Thoracic aorta (tissue), 2 donors: ENCODE measurements around the gene WDR27. TPM values are rescaled to one million over a fixed set of nuclear protein-coding genes. Genes with fewer than 3 reads are reported as not detected.
A peak's percentile ranks its signal among the peaks of the same experiment; 100 is the strongest.

ENCODE experiments used
- ATAC-seq: fragments of 150-250 bp; one replicate; pipeline ENCODE4 v1.8.0; 2017; ENCODE audit warnings: low read depth; ENCODE audit not compliant: insufficient number of reproducible peaks, low FRiP score
- DNase-seq: peaks from one replicate; pipeline ENCODE4 v3.0.0-alpha.2; 2020; ENCODE audit warnings: low spot score
- H3K27ac ChIP-seq, 2 donors: fragments of 200-600 bp; sonication (generic); 1 replicate in 1 of 2; 2 replicates in 1 of 2; pipeline ENCODE4 v1.5.1; 2016; ENCODE audit warnings: mild to moderate bottlenecking in 2 of 2, moderate library complexity in 2 of 2
- H3K27me3 ChIP-seq: fragments of 200-600 bp; sonication (generic); replicated peaks from 2 replicates; pipeline ENCODE4 v1.6.0; 2016; ENCODE audit warnings: mild to moderate bottlenecking; ENCODE audit not compliant: insufficient read depth
- H3K36me3 ChIP-seq: fragments of 200-600 bp; sonication (generic); one replicate; pipeline ENCODE4 v1.5.1; 2016
- H3K4me1 ChIP-seq, 2 donors: fragments of 200-600 bp; sonication (generic); 1 replicate in 1 of 2; 2 replicates in 1 of 2; pipeline versions ENCODE4 v1.5.1 to v1.6.0; 2016; ENCODE audit warnings: low read depth in 2 of 2, mild to moderate bottlenecking in 1 of 2; ENCODE audit not compliant: control insufficient read depth in 1 of 2
- H3K4me3 ChIP-seq: fragments of 200-600 bp; sonication (generic); 2 replicates; pipeline ENCODE4 v1.5.1; 2016; ENCODE audit warnings: mild to moderate bottlenecking
- H3K9me3 ChIP-seq: fragments of 200-600 bp; sonication (generic); 2 replicates; pipeline ENCODE4 v1.5.1; 2016
- total RNA-seq, 2 donors: library from RNA; depleted of rRNA; stranded (reverse); fragments of >200 nt; gene quantifications; one replicate each; pipeline versions ENCODE4 v1.1.0 to v1.2.3, GENCODE V29; 2016
- TF ChIP-seq, protein P1 (sequence below): fragments of 200-600 bp; sonication (generic); IDR thresholded peaks from one replicate; pipeline ENCODE4 v1.5.1; 2019; ENCODE audit warnings: antibody characterized with exemption

The WDR27 gene
- total RNA-seq, 2 donors from 2014 or later: 22.5 to 48.2 TPM

- no peak for DNase-seq
- TF ChIP-seq, protein P1, sequence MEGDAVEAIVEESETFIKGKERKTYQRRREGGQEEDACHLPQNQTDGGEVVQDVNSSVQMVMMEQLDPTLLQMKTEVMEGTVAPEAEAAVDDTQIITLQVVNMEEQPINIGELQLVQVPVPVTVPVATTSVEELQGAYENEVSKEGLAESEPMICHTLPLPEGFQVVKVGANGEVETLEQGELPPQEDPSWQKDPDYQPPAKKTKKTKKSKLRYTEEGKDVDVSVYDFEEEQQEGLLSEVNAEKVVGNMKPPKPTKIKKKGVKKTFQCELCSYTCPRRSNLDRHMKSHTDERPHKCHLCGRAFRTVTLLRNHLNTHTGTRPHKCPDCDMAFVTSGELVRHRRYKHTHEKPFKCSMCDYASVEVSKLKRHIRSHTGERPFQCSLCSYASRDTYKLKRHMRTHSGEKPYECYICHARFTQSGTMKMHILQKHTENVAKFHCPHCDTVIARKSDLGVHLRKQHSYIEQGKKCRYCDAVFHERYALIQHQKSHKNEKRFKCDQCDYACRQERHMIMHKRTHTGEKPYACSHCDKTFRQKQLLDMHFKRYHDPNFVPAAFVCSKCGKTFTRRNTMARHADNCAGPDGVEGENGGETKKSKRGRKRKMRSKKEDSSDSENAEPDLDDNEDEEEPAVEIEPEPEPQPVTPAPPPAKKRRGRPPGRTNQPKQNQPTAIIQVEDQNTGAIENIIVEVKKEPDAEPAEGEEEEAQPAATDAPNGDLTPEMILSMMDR: no peak
- H3K9me3 ChIP-seq: no peaks in the 10 kb centered on the region
- H3K4me1 ChIP-seq: peaks cover 0 to 7% of the 10 kb centered on the region in 2 donors
- H3K27me3 ChIP-seq: no peaks in the 10 kb centered on the region
- peak; percentile 45 for ATAC-seq
- H3K4me3 ChIP-seq: peak overlapping the region; percentile 64
- no peaks in the 10 kb centered on the region for H3K36me3 ChIP-seq
- peak overlapping the region in 1 of 2 donors; percentile 80 for H3K27ac ChIP-seq
Measured at GRCh38 chr6:169424821-169425240, 277.0 kb downstream of the WDR27 start.

DNA sequence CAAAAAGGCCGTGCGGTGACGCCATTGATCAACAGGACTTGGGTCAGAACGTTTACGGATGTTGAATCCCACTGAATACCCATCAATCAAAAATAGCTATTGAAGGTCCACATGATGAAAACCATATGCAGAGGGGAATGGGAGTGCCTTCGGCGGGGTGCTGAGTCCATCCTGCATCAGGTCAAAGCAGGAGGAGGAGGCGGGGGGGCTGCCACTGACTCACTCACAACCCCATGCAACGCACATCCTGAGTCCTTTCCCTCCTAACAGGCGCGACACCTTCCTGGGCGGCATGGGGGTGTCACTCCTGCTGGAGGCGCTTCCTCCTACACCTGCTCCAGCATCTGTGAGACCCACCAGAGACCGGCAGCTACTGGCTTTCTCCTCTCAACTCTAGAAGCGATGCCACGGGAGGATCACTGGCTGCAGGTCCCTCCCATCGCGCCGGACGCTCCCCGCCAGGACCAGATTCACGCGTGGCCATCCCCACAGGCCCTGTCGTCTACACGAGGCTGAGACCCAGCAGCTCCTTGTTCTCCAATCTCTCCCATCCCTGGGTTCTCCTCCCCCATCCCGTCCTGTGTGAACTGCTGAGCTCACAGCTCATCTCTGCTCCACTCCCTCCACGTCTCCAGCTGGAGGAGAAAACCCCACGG lies 277.6 kb downstream of the WDR27 start:
- DNase-seq: no peak
- Histone ChIP-seq H3K36me3 (no peaks in the 10 kb centered on the region), H3K4me3 (peak overlapping the region; percentile 64), H3K27me3 (no peaks in the 10 kb centered on the region), H3K4me1 (peaks cover 0 to 7% of the 10 kb centered on the region in 2 donors), H3K9me3 (no peaks in the 10 kb centered on the region), H3K27ac (peak overlapping the region in 1 of 2 donors; percentile 80)
- no peak for ATAC-seq
- TF ChIP-seq, protein P1: no peak

DNA sequence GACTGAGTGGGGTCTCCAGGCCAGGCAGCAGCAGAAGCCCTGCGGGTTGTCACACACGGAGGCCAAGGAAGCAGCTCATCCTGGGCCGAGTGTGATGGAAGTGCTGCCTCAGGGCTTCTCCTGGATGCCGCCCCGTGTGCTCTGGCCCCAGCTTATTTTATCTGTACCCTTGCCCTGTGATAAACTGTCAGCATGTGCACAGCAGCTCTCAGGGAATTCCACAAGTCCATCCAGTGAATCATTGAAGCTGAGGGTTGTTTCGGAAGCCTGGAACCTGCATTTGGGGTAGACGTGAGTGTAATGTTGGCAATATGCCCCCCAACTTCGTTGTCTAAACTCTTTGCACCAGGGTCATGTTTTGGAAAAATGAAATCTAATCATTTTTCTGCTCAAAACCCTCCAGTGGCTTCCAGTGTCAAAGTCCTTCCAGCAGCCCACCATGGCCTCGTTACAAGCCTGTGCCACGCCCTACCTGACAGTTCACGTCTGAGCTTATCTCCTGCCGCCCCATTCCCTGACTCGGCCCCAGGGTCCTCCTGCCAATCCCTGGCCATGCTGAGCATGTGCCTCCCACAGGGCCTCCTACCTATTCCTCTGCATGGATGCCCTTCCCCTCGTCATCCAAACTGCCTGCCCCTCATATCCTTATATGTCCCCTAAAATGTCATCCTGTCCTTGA lies 280.1 kb downstream of the WDR27 start:
- ATAC-seq: no peak
- TF ChIP-seq, protein P1: no peak
- Histone ChIP-seq H3K4me3 (no peak overlapping the region), H3K27me3 (no peaks in the 10 kb centered on the region), H3K36me3 (no peaks in the 10 kb centered on the region), H3K4me1 (no peaks in the 10 kb centered on the region), H3K27ac (no peak overlapping the region), H3K9me3 (no peaks in the 10 kb centered on the region)
- no peak for DNase-seq

GRCh38 chr6:169420912-169421543 lies 280.8 kb downstream of the WDR27 start:
- Histone ChIP-seq H3K27me3 (no peaks in the 10 kb centered on the region), H3K27ac (no peak overlapping the region), H3K36me3 (no peaks in the 10 kb centered on the region), H3K4me1 (no peaks in the 10 kb centered on the region), H3K9me3 (no peaks in the 10 kb centered on the region), H3K4me3 (no peak overlapping the region)
- TF ChIP-seq, protein P1: peak; percentile 21
- DNase-seq (no peak), ATAC-seq (no peak)

GRCh38 chr6:169417101-169417500 lies 284.7 kb downstream of the WDR27 start:
- no peak overlapping the region for H3K4me3 ChIP-seq
- TF ChIP-seq, protein P1: no peak
- H3K36me3 ChIP-seq: no peaks in the 10 kb centered on the region
- no peaks in the 10 kb centered on the region for H3K27me3 ChIP-seq
- no peak for ATAC-seq
- H3K9me3 ChIP-seq: peaks cover 4% of the 10 kb centered on the region
- no peaks in the 10 kb centered on the region for H3K4me1 ChIP-seq
- H3K27ac ChIP-seq: no peak overlapping the region
- DNase-seq: no peak
